Liver (tissue), 9 donors: ENCODE data around the gene TNPO3. TPM values are rescaled to one million over a fixed set of nuclear protein-coding genes. Genes with fewer than 3 reads are reported as not detected.

Experiments used
- DNase-seq: peaks from one replicate; pipeline ENCODE4 v3.0.0-alpha.2; 2017; ENCODE audit warnings: low spot score
- H3K27ac ChIP-seq, 2 donors: one replicate each; pipeline ENCODE4 v1.7.0; 2013; ENCODE audit warnings: inconsistent platforms in 2 of 2, low read length in 2 of 2, control low read depth in 1 of 2, low read depth in 1 of 2, mild to moderate bottlenecking in 1 of 2
- H3K27me3 ChIP-seq, 4 donors: one replicate each; pipeline versions ENCODE4 v1.6.1 to v1.7.0; 2013; ENCODE audit warnings: low read length in 3 of 4, inconsistent platforms in 1 of 4, mild to moderate bottlenecking in 1 of 4, moderate library complexity in 1 of 4; ENCODE audit not compliant: control insufficient read depth in 4 of 4, insufficient read depth in 4 of 4
- H3K36me3 ChIP-seq, 4 donors: one replicate each; pipeline versions ENCODE4 v1.6.1 to v1.7.0; 2013; ENCODE audit warnings: low read length in 3 of 4, mild to moderate bottlenecking in 3 of 4, low read depth in 1 of 4, moderate library complexity in 1 of 4; ENCODE audit not compliant: control insufficient read depth in 4 of 4, insufficient read depth in 3 of 4
- H3K4me1 ChIP-seq, 4 donors: one replicate each; pipeline versions ENCODE4 v1.6.1 to v1.7.0; 2013; ENCODE audit warnings: low read length in 3 of 4, mild to moderate bottlenecking in 3 of 4, moderate library complexity in 1 of 4; ENCODE audit not compliant: control insufficient read depth in 4 of 4, insufficient read depth in 4 of 4
- H3K4me3 ChIP-seq, 3 donors: one replicate each; pipeline versions ENCODE4 v1.6.1 to v1.7.0; 2013; ENCODE audit warnings: low read length in 3 of 3, control low read depth in 1 of 3, low read depth in 1 of 3, mild to moderate bottlenecking in 1 of 3
- H3K9ac ChIP-seq, 2 donors: one replicate each; pipeline ENCODE4 v1.7.0; 2013; ENCODE audit warnings: low read length in 2 of 2, mild to moderate bottlenecking in 2 of 2, moderate library complexity in 2 of 2, control low read depth in 1 of 2, low read depth in 1 of 2
- H3K9me3 ChIP-seq, 4 donors: one replicate each; pipeline versions ENCODE4 v1.6.1 to v1.7.0; 2013; ENCODE audit warnings: low read length in 3 of 4; ENCODE audit not compliant: control insufficient read depth in 4 of 4
- EGR1 ChIP-seq, 2 donors: IDR thresholded peaks; 2 replicates each; pipeline ENCODE4 v1.6.1; 2016 to 2018; ENCODE audit warnings: antibody characterized with exemption in 2 of 2, low read depth in 2 of 2
- FOXA1 ChIP-seq: IDR thresholded peaks from 2 replicates; pipeline ENCODE4 v1.6.1; 2016; ENCODE audit warnings: antibody characterized with exemption
- FOXA2 ChIP-seq: IDR thresholded peaks from 2 replicates; pipeline ENCODE4 v1.6.1; 2016; ENCODE audit warnings: antibody characterized with exemption
- GABPA ChIP-seq, 2 donors: IDR thresholded peaks in 1 of 2; conservative IDR thresholded peaks in 1 of 2; 2 replicates each; pipeline ENCODE4 v1.6.1; 2016; ENCODE audit warnings: antibody characterized with exemption in 2 of 2, mild to moderate bottlenecking in 1 of 2, moderate library complexity in 1 of 2
- HNF4A ChIP-seq, 2 donors: conservative IDR thresholded peaks; 2 replicates each; pipeline ENCODE4 v1.6.1; 2016; ENCODE audit warnings: antibody characterized with exemption in 2 of 2, mild to moderate bottlenecking in 2 of 2
- HNF4G ChIP-seq: IDR thresholded peaks from 2 replicates; pipeline ENCODE4 v1.6.1; 2016; ENCODE audit warnings: antibody characterized with exemption
- JUND ChIP-seq, 2 donors: IDR thresholded peaks; 2 replicates each; pipeline ENCODE4 v1.6.1; 2016; ENCODE audit warnings: antibody characterized with exemption in 2 of 2
- NR2F2 ChIP-seq: IDR thresholded peaks from 2 replicates; pipeline ENCODE4 v1.6.1; 2016; ENCODE audit warnings: antibody characterized with exemption
- RAD21 ChIP-seq, 2 donors: IDR thresholded peaks; 2 replicates each; pipeline ENCODE4 v1.6.1; 2016; ENCODE audit warnings: antibody characterized with exemption in 2 of 2, mild to moderate bottlenecking in 2 of 2
- SP1 ChIP-seq: IDR thresholded peaks from 2 replicates; pipeline ENCODE4 v1.6.1; 2018; ENCODE audit warnings: antibody characterized with exemption, mild to moderate bottlenecking
- TAF1 ChIP-seq: conservative IDR thresholded peaks from 2 replicates; pipeline ENCODE4 v1.6.1; 2016; ENCODE audit warnings: antibody characterized with exemption, mild to moderate bottlenecking
- YY1 ChIP-seq: IDR thresholded peaks from 2 replicates; pipeline ENCODE4 v1.6.1; 2016; ENCODE audit warnings: antibody characterized with exemption, mild to moderate bottlenecking
- WGBS: extraction: QIAGEN DNeasy Blood & Tissue Kit; methylation state at CpG from one replicate; pipeline ENCODE4 v1.1.7; 2013; 5-methylcytosine and 5-hydroxymethylcytosine counted together
- polyA plus RNA-seq, 2 donors: library from polyadenylated mRNA; stranded (reverse) in 1 of 2; unstranded in 1 of 2; fragments of 200-250 nt in 1 of 2; fragments of >200 nt in 1 of 2; fragmentation: Nextera tagmentation in 1 of 2; extraction: Ambion mirVana in 1 of 2; gene quantifications; one replicate each; pipeline versions ENCODE4 v1.2.1 to v1.2.3, GENCODE V29; 2013 to 2015
- total RNA-seq, 2 donors: library from RNA; depleted of rRNA; stranded (reverse); fragments of >200 nt; gene quantifications; one replicate each; pipeline ENCODE4 v1.2.3, GENCODE V29; 2014
- TF ChIP-seq, protein P1 (sequence below): IDR thresholded peaks from 2 replicates; pipeline ENCODE4 v1.6.1; 2016; ENCODE audit warnings: antibody characterized with exemption
- TF ChIP-seq, protein P2 (sequence below): IDR thresholded peaks from 2 replicates; pipeline ENCODE4 v1.6.1; 2016; ENCODE audit warnings: antibody characterized with exemption
- TF ChIP-seq, protein P3 (sequence below): IDR thresholded peaks from 2 replicates; pipeline ENCODE4 v1.6.1; 2016; ENCODE audit warnings: antibody characterized with exemption
- donor health status: healthy.
- donor health status: healthy.
- donor health status: healthy.
- donor health status: healthy.
- donor health status: healthy.

TNPO3 gene
- total and polyA plus RNA-seq, 4 donors = 9.2 to 38.9 (median 20.0) TPM

DNA sequence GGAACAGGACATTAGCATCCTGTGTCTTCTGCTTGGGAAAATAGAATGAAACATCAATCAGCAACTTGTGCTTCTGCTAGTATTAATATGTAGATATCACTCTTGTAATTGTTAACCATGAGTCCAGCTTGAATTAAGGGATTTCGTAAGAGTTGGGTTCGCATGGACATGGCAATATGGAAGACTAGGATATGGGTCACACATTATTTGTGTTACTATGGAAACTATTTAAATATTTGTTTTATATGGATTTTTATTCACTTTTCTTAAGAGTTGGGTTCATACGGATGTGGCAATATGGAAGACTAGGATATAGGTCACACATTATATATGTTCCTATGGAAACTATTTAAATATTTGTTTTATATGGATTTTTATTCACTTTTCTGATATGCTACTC, 24.5 kb downstream of the TNPO3 start:
- Histone ChIP-seq H3K27ac (no peak overlapping the region), H3K36me3 (peaks cover 0 to 9% (median 5%) of the 10 kb centered on the region in 4 donors), H3K4me3 (no peak overlapping the region), H3K4me1 (no peaks in the 10 kb centered on the region), H3K27me3 (no peaks in the 10 kb centered on the region), H3K9me3 (no peaks in the 10 kb centered on the region), H3K9ac (no peak overlapping the region)
- 97% methylated on average over 3 of the region's 3 CpGs for WGBS
- no peak for DNase-seq
- TF ChIP-seq, protein P1, sequence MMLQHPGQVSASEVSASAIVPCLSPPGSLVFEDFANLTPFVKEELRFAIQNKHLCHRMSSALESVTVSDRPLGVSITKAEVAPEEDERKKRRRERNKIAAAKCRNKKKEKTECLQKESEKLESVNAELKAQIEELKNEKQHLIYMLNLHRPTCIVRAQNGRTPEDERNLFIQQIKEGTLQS = no peak
- TF ChIP-seq, protein P2, sequence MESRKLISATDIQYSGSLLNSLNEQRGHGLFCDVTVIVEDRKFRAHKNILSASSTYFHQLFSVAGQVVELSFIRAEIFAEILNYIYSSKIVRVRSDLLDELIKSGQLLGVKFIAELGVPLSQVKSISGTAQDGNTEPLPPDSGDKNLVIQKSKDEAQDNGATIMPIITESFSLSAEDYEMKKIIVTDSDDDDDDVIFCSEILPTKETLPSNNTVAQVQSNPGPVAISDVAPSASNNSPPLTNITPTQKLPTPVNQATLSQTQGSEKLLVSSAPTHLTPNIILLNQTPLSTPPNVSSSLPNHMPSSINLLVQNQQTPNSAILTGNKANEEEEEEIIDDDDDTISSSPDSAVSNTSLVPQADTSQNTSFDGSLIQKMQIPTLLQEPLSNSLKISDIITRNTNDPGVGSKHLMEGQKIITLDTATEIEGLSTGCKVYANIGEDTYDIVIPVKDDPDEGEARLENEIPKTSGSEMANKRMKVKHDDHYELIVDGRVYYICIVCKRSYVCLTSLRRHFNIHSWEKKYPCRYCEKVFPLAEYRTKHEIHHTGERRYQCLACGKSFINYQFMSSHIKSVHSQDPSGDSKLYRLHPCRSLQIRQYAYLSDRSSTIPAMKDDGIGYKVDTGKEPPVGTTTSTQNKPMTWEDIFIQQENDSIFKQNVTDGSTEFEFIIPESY = no peak

- DNase-seq = no peak
- TF ChIP-seq EGR1 (IDR thresholded peaks at IDR 0.05; ENCODE audit: low read depth in 2 of 2) = no peak
- TF ChIP-seq FOXA1 = no peak
- no peak for TF ChIP-seq HNF4A (conservative IDR thresholded peaks at IDR 0.05)
- no peak for TF ChIP-seq NR2F2
- TF ChIP-seq, protein P1 = no peak
- TF ChIP-seq YY1 = no peak
- no peak for TF ChIP-seq SP1
- TF ChIP-seq JUND (IDR thresholded peaks at IDR 0.05) = no peak
- TF ChIP-seq, protein P2 = no peak
- no peak for TF ChIP-seq RAD21 (IDR thresholded peaks at IDR 0.05)
- TF ChIP-seq, protein P3, sequence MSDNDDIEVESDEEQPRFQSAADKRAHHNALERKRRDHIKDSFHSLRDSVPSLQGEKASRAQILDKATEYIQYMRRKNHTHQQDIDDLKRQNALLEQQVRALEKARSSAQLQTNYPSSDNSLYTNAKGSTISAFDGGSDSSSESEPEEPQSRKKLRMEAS = no peak
- no peak for TF ChIP-seq FOXA2
- TF ChIP-seq TAF1 = no peak
- TF ChIP-seq GABPA (IDR thresholded peaks at IDR 0.05 in 1 of 2, conservative IDR thresholded peaks at IDR 0.05 in 1 of 2) = no peak
- no peaks in the 10 kb centered on the region for H3K27me3 ChIP-seq
- H3K27ac ChIP-seq = no peak overlapping the region
- no peak overlapping the region for H3K9ac ChIP-seq
- H3K36me3 ChIP-seq = peaks cover 0 to 4% (median 2%) of the 10 kb centered on the region in 4 donors
- H3K4me1 ChIP-seq = no peaks in the 10 kb centered on the region
- H3K4me3 ChIP-seq = no peak overlapping the region
- H3K9me3 ChIP-seq = no peaks in the 10 kb centered on the region
- 94% methylated on average over 3 of the region's 3 CpGs for WGBS
These were observed 30.8 kb downstream of the TNPO3 start for GRCh38 chr7:129024125-129024524.

GRCh38 chr7:129021656-129022055, 33.3 kb downstream of the TNPO3 start:
- no peak for DNase-seq
- H3K9ac ChIP-seq = no peak overlapping the region
- no peak for TF ChIP-seq HNF4G
- TF ChIP-seq, protein P2 = no peak
- no peaks in the 10 kb centered on the region for H3K9me3 ChIP-seq
- H3K4me3 ChIP-seq = no peak overlapping the region
- H3K27me3 ChIP-seq = no peaks in the 10 kb centered on the region
- H3K36me3 ChIP-seq = peaks cover 0 to 2% (median 0%) of the 10 kb centered on the region in 4 donors
- no peak overlapping the region for H3K27ac ChIP-seq
- 90% methylated on average over 2 of the region's 2 CpGs for WGBS
- peaks cover 2 to 9% (median 6%) of the 10 kb centered on the region in 4 donors for H3K4me1 ChIP-seq
